T-helper 2 cell treated with Interferon-gamma antibody and Interleukin-4, amounts not matched to agents 100 ng/mL and 5 ng/mL, for 36 hours (primary cell): ENCODE data around the gene SRRD. TPM values are rescaled to one million over a fixed set of nuclear protein-coding genes. Genes with fewer than 3 reads are reported as not detected.

Experiments
- intact Hi-C: fragments of 100-400 bp; cut with micrococcal nuclease; formaldehyde crosslinking; loops from one replicate; pipeline ENCODE4 v1.15.1; 2023
- total RNA-seq: library from RNA; stranded (reverse); gene quantifications from 2 replicates; pipeline ENCODE4 v1.2.3, GENCODE V29; 2022

The SRRD gene
- total RNA-seq, 1 donor from 2014 or later = 21.8 TPM

DNA sequence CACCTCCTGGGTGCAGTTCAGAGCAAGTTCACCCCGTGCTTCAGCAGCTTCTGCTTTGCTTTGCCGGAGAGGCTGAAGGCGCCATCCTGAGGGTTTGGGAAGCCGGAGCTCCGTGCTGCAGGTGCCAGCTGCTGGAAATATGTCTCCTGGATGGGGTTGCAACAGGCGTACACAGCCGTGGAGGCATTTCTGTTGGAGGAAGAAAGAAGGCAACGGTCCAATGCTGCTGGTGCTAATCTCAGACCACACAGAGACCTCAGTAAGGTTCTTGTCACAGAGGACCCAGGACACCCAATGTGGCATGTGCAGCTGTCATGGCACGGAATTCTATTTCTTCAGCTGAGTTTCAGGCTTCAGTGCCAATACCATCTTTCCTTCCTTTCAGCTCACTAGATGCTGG is 30.5 kb upstream of the SRRD start:
- intact Hi-C loops = no loop called here

DNA sequence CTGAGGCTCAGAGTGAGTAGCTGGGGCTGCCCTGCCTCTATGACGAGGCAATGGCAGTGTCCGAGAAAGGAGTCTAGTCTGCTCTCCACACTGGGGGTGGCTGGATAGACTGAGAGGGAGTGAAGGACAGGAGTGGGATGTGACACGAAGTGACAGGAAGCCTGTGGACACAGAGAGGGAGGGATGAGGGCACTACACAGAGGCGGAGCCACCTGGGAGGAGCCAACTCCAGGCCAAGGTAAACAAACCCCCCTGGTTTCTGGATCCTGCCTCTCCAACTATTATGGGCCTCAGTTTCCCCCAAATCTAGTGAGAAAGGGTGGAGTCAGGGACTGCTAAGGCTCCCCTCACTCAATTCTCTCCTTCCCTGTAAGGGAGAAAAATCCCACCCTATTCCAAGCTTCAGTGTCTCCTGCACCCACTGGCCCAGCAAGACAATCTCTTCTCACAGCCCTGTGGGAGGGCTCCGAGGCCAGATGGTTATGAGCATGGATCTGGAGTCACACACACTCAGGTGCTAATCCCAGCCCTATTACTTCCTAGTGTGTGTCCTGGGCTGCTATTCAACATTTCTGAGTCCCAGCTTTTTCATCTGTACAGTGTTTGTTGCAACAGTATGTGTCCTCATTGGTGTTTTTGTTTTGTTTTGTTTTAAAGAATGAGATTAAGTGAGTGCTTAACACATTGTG is 29.7 kb upstream of the SRRD start:
- intact Hi-C loops = no loop called here

DNA sequence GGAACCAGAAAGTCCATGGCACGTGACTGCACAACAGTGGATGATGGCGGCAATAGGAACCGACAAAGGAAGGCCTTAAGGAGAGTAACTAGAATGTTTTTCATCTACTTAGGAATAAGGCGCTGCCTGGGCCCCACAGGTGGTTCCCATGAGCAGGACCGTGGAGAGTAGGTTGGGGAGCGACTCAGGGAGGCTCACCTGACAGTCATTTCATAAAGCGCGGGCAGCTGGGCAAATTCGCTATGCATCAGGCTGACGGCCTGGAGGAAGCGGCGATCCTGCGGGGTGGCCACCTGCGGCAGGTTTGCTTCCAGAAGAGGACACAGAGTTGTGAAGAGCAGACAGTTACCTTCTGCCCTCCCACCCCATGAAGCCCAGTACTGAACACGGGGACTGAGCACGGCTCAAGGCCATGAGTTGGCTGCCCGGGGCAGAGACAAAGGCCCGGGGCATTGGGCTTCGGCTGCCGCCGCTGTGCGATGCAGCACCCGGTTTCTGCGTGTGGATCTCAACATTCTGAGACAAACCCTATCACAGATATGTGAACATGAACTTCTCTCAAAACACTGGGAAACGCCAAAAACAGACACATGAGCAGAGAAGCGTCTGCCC is 25.9 kb upstream of the SRRD start:
- intact Hi-C loops = loop anchor here (2.0 kb wide), 1 partner anchor 27 kb away; no protein-coding TSS in a partner anchor

DNA sequence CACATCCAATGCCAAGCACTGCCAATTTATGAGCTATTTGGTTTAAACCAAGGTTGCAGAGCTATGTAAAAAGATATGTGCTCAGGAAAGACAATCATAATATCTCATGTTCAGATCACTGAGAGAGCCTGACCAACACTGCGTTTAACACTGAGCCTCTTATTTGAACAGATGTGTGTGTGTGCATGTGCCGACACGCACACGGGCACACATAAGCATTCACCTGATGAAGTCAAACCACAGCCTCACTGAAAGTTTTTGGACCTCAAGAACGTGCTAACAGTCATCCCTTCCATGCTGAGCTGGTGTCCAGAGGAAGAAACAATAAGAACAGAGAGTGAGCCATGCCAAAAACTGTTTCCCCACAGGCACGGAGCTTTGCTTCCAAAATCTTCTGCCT is 23.5 kb upstream of the SRRD start:
- intact Hi-C loops = no loop called here

DNA sequence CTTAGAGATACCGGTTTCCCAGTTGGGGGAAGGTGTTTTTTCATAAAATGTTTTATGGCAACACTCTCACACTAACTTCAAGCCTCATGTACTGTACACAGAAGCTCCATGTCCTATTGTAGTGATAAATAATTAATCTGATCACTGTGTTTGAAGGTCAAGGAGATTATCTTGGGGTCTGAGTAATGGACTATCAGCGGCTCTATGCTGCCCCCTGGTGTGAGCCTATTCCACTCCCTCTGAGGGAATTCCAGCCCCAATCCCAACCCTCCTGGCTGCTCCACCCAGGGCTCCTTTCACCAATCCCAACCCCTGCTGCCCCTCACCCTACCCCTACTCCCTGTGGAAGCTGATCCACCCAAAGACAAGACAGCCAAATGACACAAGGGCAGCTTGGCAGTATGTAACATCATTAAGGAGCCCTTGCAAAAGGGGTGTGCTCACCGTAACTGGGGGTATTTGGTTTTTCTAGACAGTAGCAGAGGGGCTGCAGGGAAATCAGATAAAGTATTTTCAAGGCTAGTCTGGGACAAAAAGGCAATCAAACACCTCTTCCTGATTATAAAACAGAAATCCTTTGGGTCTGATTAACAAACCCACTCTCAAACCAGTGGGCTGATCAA is 22.4 kb upstream of the SRRD start:
- intact Hi-C loops = loop anchor here (1.0 kb wide), 2 partner anchors 63 to 97 kb away; no protein-coding TSS in a partner anchor

DNA sequence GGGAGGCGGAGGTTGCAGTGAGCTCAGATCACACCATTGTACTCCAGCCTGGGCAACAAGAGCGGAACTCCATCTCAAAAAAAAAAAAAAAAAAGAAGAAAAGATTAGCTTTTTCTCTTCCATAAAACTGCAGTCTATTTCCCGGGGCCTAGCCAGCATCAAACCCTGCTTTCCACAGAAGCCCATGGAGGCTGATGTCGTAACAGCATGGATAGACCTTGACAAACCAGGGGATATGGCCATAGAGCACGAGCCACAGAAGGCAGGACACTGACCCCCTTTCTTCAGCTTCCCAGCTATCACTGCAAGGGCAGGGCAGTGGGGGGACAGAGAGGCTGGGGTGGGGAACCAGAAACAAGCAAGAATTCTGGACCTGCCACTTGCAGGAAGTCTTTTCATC is 21.6 kb upstream of the SRRD start:
- intact Hi-C loops = no loop called here

DNA sequence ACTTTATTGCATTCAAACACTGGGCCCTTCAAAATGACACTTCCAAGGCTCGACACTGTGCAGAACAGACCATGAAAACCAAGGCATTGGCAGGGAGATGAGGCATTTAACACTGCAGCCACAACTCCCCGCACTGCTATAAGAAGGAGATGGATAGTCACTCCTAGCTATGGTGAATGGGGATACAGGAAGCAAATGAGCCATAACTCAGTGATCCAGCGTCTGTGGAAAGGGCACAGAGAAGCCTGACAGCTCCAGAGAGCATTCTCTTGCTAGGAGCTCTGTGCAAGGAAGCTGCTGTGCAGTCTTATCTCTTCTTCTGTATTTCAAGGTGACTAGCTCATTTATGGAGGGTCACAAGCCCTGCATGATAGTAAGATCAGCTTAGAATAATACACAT is 21.0 kb upstream of the SRRD start:
- intact Hi-C loops = no loop called here

DNA sequence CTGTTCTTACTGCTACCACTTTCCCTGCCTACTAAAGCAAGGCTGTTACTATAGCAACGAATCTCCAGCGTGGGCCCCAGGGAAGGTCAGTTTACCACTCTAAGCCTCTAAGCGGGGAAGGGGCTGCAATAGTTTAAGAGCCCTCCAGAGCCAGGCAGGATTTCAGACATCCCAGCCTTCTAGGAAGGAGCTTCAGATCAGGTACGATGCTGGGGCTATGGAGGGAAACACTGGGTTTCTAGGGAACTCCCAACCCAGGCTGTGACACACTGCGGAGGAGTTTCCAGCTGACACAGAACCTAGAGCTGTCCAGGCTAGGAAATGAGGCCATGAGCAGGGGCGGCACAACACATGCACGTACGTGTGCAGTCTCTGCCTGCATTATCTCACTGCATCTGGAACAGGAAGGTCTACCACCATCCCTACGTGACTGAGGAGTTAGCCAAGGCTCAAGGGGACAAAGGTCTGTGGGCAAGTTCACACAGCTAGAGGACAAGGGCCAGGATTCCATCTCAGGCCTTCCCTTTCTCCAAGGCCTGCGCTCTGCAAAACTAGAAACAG is 20.5 kb upstream of the SRRD start:
- intact Hi-C loops = no loop called here

DNA sequence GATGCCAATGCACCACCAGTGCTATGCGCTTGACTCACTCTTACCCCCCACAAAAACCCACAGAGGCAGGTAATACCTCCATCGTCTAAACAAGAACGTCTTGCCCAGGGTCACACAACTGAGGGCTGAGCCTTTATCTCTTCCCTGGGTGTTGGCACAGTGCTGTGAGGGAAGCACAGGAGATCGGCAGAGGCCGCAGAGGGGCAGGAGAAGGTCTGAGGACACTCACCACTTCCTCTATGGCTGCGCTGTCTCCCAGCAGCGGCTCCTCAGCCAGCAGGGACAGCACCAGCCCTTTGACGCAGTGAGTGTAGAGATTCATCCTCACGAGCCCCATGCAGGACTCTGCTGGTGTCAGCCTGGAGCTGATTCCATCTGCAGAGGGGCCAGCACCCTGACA is 20.0 kb upstream of the SRRD start:
- intact Hi-C loops = no loop called here

DNA sequence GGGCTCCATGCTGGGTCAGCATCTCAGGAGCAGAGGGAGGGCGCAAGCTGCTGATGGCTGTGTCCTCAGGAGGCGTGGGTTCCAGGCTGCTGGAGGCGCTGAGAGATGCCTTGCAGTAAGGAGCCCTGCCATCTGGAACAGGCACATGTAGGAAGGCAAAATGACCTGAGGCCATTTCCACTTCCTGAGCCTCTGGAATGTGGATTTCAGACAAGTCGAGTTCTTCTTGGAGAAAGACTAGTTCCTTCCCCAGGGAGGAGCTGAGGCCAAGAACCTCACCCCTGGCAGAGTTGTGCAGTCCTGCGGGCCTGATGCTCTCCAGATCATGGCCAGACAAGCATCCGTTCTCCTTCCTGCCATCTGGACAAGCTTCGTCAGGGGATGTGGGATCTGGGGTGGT is 19.4 kb upstream of the SRRD start:
- intact Hi-C loops = no loop called here

DNA sequence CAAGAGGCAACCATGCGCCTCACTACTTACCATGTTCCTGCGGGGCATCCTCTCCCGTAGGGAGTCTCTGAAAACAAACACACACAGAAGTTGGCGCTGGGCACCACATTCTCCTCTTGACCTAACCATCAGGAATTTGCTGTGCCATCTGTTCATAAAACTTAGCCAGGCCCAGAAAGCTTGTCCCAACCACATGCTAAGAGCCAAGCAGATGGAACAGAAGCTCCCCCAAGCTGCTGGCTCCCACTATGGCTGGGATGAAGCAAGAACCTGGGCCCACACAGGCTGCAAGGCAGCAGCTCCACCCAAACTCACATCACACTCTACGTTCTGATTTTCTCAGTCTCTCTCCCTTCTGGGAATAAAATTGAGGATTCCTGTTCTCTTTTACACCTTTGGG is 17.5 kb upstream of the SRRD start:
- intact Hi-C loops = no loop called here

DNA sequence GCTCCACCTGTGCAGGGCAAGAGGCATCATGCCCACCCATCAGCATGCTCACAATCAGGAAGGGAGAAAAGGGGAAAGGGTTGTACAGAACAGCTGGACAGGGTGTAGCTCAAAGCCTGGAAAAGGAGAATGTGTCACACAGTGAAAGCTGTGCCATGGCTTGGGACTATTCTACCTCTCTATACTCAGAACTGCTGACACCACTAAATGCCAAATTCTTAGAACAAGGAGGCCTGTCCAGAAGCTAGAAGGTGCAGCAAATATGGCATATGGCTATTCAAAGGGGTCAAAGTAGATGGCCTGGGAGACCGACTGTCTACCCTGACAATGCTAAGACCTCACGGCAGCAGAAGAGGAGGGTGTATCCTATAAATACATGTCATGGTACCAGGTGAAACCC is 12.9 kb upstream of the SRRD start:
- intact Hi-C loops = no loop called here

DNA sequence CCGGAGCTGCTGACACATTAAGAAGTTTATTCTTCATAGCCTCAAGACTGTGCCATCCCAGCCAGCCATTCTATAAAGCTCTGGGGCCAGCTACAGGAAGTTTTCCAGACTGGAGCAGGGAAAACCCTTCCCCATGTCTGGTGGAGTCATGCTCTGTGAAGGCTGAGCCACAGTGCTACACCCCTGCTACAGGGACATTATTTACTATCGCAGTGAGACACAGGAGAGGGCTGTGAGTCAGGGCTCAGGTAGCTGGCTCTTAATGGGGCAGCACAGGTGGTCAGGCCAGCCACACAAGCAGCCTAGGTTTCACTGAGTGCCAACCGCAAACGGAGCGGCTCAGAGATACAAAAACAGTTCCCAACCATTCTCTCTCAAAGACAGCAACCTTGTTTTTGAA is 12.2 kb upstream of the SRRD start:
- intact Hi-C loops = no loop called here

DNA sequence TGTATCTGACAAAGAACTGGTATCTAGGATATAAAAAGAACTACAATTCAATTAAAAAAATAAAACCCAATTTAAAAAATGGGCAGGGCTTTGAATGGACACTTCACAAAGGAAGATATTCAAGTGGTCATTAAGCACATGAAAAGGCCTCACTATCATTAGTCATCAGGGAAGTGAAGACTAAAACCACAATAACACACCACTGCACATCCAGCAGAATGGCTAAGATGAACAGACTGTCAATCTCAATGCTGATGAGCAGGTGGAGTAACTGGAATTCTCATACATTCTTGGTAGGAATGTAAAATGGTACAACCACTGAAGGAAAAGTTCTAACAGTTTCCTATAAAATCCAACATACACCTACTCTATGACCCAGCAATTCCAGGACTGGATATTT is 9.0 kb upstream of the SRRD start:
- intact Hi-C loops = no loop called here

DNA sequence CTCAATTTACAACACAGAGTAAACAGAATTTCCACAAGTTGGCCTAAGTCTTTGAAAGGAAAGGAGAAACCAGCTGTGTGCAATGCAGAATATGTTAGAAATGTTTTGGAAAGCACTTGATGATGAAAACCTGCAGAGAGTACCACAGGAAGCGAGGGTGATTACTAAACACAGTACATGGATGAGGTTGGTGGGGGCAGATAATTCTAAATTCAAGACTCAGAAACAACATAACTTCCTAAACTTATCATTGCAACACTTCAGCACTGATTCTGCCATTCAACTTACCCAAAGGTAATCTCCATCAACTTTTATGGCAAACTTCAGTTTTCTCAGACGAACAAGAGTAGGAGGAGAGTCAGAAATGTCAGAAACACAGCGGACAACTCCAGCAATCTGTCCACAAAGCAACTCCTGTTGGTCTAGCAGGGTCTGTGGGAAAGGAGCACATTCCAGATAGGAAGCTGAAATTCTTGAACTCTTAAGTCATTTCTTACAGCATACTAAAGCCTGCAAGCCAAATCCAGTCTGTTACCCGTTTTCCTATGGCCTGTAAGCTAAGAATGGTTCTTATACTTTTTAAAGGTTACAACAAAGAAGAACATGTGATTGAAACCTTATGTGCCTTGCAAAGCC is 6.9 kb upstream of the SRRD start:
- intact Hi-C loops = no loop called here

DNA sequence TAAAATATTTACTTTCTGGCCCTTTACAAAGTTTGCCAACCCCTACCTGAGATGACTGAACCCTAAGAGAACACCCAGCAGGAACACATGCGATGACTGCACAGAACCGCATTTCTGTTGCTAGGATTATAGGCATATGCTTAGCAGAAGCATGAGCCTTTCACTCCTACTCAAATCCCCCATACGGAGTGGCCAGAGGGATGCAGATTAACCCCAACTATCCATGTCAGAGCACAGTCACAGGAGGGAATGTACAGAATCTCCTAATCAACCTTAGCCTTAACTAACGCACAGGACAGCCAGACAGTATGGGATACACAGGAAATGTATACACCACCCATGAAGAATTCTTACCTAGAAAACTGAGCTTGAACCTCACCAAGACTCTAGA is 6.3 kb upstream of the SRRD start:
- intact Hi-C loops = no loop called here

DNA sequence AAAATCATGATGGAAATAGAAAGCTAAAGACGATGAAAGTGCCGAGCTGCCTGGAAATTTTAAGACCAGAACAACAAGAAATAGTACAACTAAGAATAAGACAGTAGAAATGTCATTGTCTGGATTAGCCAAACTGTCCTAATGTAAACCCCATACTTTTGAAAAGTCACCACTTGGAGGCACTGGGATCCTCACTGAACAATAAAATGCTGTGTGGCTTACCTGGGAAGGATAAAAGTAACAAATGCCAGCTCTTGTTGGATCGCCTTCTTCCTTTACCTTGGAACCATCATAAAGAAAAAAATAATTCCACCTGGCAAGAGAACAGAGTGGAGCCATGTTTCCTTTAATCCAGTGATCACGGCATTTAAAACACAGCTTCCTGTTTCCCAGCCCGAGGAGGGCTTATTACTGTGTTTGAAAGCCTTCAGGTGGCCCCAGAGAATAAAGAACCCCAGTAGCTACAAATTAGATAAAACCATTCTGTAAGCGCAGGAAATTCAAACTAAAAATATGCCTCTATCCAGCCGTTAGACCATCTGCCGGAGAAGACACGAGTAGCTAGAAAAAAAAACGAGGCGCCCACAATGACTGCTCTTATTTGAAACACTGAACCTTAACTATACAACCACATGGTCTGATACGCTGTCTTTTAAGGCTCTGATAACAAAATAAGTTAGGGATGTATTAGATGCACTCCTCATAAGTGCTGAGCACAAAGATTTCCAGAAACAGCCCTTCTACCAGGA is 4.5 kb upstream of the SRRD start:
- intact Hi-C loops = no loop called here

DNA sequence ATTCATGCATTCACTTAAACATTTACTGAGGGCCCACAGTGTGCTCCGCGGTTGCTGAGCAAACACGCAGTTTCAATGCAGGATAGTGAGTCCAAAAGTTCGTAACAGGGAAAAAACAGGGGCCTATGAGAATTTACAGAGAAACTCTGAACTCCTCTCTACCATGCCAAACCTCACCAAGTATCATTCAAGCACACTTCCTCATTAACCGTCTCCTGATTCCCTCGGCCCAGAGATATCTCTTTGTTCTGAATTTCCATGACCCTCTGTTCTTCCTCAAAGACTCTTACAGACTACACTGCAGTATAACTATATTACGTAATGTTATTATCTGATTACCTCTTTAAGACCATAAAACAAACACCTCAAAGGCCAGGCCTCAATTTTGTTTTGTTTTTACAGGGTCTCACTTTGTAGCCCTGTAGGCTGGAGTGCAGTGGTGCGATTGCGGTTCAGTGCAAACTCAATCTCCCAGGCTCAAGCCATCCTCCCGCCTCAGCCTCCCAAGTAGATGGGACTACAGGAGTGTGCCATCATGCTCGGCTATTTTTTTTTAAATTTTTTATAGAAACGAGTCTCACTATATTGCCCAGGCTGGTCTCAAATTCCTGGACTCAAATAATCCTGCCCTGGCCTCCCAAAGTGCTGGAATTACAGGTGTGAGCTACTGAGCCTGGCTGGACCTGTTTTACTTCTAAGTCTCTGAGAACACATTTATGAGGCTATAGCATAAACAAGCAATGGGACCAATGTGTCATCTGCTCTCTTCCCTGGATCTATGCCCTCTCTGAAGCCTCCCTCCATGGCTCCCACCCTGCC is 3.7 kb upstream of the SRRD start:
- intact Hi-C loops = loop anchor here (5.0 kb wide), 1 partner anchor 177 kb away; the partner anchor contains the start of gene MIAT

DNA sequence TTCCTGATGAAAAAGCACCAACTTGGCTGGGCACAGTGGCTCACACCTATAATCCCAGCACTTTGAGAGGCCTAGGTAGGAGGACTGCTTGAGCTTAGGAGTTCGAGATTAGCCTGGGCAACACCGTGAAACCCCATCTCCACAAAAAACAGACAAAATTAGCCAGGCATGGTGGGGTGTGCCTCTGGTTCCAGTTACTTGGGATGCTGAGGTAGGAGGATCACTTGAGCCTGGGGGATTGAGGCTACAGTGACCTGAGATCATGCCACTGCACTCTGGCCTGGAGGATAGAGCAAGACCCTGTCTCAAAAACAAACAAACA is 3.1 kb upstream of the SRRD start:
- intact Hi-C loops = loop anchor here (5.0 kb wide), 1 partner anchor 177 kb away; the partner anchor contains the start of gene MIAT

DNA sequence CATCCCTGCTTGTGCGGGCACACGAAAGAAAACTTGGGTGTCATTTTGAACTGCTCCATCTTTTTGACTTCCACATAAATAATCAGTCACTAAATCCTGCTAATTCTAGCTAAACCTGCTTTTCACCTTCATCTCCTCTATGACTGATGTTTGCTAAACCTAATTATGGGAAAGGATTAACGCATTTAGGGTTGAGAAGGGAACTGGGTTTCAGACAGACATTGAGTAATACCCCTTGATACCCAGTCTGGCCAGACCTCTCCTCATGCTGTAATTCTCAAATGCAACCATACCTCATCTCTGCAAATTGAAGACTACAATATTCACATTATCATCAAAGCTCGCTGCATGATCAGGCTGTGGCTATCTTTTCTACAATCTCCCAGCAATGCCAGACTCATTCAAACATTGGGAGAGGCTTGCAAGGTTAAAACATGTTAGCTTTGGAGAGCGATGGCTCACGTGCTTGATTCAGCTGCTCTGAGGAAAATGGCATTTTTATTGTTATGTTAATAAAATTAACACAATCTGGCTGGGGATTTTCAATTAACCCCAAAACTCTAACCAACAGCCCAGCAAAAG is 2.5 kb upstream of the SRRD start:
- intact Hi-C loops = loop anchor here (1.0 to 5.0 kb wide), 2 partner anchors 50 to 176 kb away; partner anchors contain the start of gene MIAT
